Ovary (tissue), 3 donors: ENCODE results near the gene ZNF576.

ENCODE experiments used
- POLR2A ChIP-seq: fragments of 450-650 bp; IDR thresholded peaks from one replicate; pipeline ENCODE4 v1.6.1; 2017; ENCODE audit warnings: antibody characterized with exemption, mild to moderate bottlenecking, moderate library complexity
- TF ChIP-seq, protein P1 (sequence below), 3 donors: fragments of 450-650 bp in 2 of 3; fragments of 200-600 bp in 1 of 3; IDR thresholded peaks; one replicate each; pipeline versions ENCODE4 v1.5.1 to v1.8.0; 2016 to 2022; ENCODE audit warnings: antibody characterized with exemption in 3 of 3, mild to moderate bottlenecking in 1 of 3
- donor health status: DM: no; HTN: no; CAD: no.

DNA sequence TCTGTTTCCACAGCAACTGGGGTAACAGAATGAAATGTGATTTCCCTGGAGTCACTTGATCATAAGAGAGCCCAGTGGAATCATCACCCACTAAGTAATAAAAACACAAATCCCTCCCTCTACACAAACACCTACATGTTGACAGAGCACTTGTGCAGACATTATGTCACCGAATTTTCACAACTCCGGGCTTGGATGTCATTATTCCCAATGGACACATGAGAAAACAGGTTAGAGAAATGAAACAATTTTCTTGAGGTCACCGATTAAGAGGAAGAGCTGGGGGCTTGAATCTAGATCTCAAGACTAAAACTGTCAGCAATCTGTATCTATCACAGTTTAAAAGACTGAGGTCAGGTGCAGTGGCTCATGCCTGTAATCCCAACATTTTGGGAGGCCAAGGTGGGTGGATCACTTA, 24.2 kb upstream of the ZNF576 start:
- TF ChIP-seq, protein P1, sequence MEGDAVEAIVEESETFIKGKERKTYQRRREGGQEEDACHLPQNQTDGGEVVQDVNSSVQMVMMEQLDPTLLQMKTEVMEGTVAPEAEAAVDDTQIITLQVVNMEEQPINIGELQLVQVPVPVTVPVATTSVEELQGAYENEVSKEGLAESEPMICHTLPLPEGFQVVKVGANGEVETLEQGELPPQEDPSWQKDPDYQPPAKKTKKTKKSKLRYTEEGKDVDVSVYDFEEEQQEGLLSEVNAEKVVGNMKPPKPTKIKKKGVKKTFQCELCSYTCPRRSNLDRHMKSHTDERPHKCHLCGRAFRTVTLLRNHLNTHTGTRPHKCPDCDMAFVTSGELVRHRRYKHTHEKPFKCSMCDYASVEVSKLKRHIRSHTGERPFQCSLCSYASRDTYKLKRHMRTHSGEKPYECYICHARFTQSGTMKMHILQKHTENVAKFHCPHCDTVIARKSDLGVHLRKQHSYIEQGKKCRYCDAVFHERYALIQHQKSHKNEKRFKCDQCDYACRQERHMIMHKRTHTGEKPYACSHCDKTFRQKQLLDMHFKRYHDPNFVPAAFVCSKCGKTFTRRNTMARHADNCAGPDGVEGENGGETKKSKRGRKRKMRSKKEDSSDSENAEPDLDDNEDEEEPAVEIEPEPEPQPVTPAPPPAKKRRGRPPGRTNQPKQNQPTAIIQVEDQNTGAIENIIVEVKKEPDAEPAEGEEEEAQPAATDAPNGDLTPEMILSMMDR (IDR thresholded peaks at IDR 0.05), result no peak
- TF ChIP-seq POLR2A, result no peak
